Mucosa of gallbladder (tissue), 1 donor: ENCODE measurements around the gene SEPTIN12. TPM values are rescaled to one million over a fixed set of nuclear protein-coding genes. Genes with fewer than 3 reads are reported as not detected.

Experiments used
- DNase-seq: peaks from one replicate; pipeline ENCODE4 v3.0.0-alpha.2; 2020; ENCODE audit warnings: low spot score
- total RNA-seq: library from RNA; stranded (reverse); gene quantifications from one replicate; pipeline ENCODE4 v1.2.1, GENCODE V29; 2021
- donor health status: DM: no; HTN: no; CAD: no.

Gene SEPTIN12
- total RNA-seq, 1 donor from 2014 or later: not detected

- no peak for DNase-seq
Measured at GRCh38 chr16:4729876-4730275, 58.3 kb downstream of the SEPTIN12 start.

GRCh38 chr16:4728676-4729075 lies 59.5 kb downstream of the SEPTIN12 start:
- no peak for DNase-seq

Other genes starting within 250 kb of the SEPTIN12 start
- gene CDIP1, start 249.6 kb downstream of the SEPTIN12 start, total RNA-seq: 38.7 TPM
- 0.06 TPM for gene C16orf96, start 232.0 kb downstream of the SEPTIN12 start, total RNA-seq
- 49.1 TPM for gene UBALD1, start 173.5 kb downstream of the SEPTIN12 start, total RNA-seq
- gene MGRN1, start 163.5 kb downstream of the SEPTIN12 start, total RNA-seq: 127 TPM
- 67.0 TPM for gene NUDT16L1, start 94.8 kb downstream of the SEPTIN12 start, total RNA-seq
- gene ANKS3, start 54.1 kb downstream of the SEPTIN12 start, total RNA-seq: 27.1 TPM
- 2.5 TPM for gene DNAAF8, start 53.8 kb downstream of the SEPTIN12 start, total RNA-seq
- 23.4 TPM for gene ZNF500, start 21.2 kb downstream of the SEPTIN12 start, total RNA-seq
- 194 TPM for gene SMIM22, start 7.0 kb upstream of the SEPTIN12 start, total RNA-seq
- 71.0 TPM for gene ROGDI, start 14.3 kb upstream of the SEPTIN12 start, total RNA-seq
- gene GLYR1, start 58.9 kb upstream of the SEPTIN12 start, total RNA-seq: 128 TPM
- gene UBN1, start 59.1 kb upstream of the SEPTIN12 start, total RNA-seq: 35.3 TPM
- 62.2 TPM for gene PPL, start 148.8 kb upstream of the SEPTIN12 start, total RNA-seq
- gene SEC14L5, start 170.0 kb upstream of the SEPTIN12 start, total RNA-seq: 0.49 TPM
- 10.7 TPM for gene NAGPA, start 245.6 kb upstream of the SEPTIN12 start, total RNA-seq